HG03520 (cell line): ENCODE data around the gene TRPC4.

Source experiments
- ATAC-seq: cut with Tn5 transposase; IDR thresholded peaks from one replicate; pipeline ENCODE4 v1.9.1; 2021; ENCODE audit warnings: mild to moderate bottlenecking, moderate library complexity; ENCODE audit not compliant: unreplicated experiment

The TRPC4 gene

DNA sequence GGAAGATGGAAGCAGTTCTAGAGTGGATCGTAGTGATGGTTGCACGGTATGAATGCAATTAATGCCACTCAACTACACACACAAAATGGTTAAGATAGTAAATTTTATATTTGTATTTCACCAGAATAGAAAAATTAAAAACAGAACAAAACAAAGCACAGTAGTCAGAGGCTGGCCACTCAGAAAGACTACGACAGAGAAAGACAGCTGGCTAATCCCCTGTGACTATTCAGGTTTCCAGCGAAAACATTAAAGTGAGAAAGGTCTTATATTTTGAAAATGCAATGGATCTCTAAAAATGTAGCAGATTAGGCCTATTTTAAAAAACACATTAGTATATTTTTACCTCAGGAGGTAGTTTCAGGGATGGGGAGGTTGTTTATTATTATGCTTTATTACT is 139.7 kb downstream of the TRPC4 start:
- no peak for ATAC-seq

DNA sequence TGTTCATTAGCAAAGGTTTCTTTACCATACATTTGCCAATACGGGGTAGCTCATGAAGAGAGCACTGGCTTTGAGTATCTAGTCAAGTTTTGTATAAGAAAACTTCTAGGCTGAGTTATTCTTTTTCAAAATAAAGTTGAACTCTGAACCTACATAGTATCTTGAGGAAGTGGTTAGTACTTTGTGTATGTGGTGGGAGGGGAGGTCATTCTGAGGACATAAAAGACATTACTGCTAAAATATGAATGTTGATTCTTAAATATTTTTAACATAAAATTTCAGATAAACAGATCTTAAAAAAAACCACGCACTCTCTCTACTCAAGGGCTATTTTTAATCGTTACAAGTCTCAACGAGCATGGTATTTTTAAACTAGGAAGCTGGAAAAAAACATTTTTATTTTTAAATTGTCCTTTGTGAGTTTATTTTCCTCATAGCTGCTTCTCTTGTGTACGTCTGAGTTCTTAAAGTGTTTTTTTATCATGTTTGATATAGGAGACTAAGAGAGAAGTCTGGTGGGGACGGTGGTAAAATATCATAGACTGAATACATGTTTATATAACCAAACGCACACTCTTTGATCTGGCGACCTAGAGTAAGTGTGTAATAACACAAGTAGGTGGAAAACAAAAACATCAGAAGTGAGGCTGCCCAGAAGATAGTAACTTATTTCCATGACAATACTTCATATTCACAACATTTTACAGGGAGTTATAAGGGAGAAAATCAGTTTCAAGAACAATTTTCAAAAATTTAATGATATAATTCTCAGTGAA is 153.0 kb downstream of the TRPC4 start:
- no peak for ATAC-seq

DNA sequence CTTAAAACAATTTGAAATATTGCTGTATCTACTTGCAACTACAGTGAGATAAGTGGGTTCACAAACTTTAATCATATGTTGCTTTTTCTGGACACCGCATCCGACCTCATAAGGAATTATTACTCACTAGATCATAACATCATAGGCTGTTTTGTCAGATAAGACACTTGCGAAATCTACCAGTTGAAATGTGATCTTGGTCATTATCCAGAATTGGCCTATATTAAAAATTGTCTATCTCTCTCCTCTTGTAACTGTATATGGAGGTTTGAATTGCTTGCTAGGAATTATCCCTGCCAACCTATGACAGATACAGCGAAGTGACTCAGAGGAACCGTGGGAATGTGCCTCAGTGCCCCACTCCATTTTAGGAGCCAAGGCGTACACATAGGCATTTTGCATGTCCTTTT is 154.0 kb downstream of the TRPC4 start:
- ATAC-seq, result no peak

- no peak for ATAC-seq
These were observed 160.3 kb downstream of the TRPC4 start for GRCh38 chr13:37709318-37709717.

GRCh38 chr13:37707739-37708500 is 161.7 kb downstream of the TRPC4 start:
- no peak for ATAC-seq

DNA sequence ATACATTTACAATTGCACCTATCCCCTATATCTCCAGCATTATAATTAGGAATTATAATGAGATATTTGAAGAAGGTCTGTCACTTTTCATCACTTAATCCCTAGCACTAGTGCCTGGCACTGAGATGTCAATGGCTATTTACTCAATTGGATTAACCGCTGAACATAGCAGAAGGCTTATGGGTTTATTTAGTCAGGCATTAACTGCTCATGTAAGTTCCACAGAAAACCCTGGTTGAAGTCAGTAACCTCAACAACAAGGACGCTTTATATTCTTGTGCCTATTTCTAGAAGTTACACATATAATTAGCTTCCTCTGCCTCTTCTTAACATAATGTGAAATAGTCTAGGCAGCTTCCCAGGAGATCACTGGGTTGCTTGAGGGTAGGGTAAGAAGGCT is 163.5 kb downstream of the TRPC4 start:
- no peak for ATAC-seq

DNA sequence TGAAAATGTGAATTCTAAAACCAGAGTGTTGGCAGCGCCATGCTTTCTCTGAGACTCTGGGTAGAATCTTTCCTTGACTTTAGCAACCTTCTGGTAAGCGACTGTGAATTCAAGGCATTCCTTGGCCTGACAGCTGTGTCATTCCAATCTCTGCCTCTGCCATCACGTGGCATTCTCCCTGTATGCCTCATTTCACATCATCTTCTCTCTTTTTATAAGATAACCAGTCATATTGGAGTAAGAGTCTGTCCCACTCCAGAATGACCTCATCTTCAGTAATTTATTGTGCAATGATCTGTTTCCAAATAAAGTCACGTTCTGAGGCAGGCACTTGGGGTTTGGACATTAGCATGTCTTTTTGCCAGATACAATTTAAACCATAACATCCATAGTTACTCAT is 167.6 kb downstream of the TRPC4 start:
- ATAC-seq, result no peak

- ATAC-seq, result no peak
These were observed 168.3 kb downstream of the TRPC4 start for GRCh38 chr13:37701306-37701705.

- no peak for ATAC-seq
These were observed 168.7 kb downstream of the TRPC4 start for GRCh38 chr13:37700887-37701286.

- no peak for ATAC-seq
These were observed 174.4 kb downstream of the TRPC4 start for GRCh38 chr13:37695200-37695599.

DNA sequence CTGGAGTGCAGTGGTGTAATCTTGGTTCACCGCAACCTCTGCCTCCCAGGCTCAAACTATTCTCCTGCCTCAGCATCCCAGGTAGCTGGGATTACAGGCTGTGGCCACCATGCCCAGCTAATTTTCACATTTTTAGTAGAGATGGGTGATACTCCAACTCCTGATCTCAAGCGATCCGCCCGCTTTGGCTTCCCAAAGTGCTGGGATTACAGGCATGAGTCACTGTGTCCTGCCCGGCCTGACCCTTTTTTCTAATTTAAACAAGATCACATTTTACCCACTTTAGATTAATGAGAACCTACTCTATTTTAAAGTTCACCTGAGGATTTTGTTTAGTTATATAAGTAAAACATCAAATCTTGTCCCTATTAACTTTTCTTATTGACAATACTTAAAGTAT is 179.2 kb downstream of the TRPC4 start:
- ATAC-seq, result no peak

GRCh38 chr13:37686501-37686900 is 183.1 kb downstream of the TRPC4 start:
- ATAC-seq, result no peak

GRCh38 chr13:37685206-37685605 is 184.4 kb downstream of the TRPC4 start:
- no peak for ATAC-seq

DNA sequence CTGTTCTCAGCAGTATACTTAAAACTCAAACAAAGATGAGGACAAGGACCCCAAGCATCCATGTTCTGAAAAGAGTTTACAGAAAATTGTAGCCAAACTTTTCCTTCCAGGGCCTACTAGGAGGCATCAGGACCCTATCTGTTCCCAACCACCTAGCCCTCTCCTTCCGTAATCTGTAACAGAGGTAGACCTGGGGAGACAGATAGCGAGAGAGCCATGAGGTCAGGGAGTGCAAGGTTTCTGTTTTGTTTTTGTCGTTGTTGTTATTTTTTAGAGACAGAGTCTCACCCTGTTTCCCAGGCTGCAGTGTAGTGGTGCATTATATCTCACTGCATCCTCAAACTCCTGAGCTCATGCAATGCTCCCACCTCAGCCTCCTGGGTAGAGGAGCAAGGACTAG is 187.1 kb downstream of the TRPC4 start:
- ATAC-seq, result no peak

DNA sequence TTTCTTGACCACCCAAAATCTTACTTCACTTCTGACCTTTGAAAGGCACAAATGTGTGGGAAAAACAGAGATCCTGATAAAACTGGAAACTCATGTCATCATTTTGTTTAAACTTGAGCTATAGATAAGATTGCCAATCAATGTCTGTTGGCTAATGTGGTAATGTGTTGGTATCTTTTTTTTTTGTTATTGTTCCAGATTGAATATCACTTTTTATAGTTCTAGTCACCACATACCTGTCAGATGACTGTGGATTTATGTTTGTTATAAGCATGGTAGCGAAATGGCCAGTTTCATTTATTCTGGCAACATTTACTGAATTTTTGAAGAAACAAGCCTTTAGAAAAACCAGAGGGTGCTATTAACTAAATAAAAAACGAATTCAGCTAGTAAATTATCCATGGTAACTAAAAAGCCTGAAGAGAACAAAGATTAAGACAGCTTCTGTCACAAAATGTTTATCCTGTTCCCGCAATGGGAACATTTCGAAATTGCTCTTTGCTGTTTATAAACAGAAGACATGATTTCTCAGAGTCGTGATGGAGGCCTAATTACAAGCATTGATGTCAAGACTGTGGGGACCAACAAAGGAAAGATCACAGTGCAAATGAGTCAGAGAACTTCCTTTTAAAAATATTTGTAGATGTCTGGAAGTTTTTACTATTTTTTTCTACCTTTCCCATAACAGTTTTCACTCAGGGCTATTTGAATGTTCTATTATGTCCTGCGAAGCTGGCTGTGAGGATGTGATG is 188.1 kb downstream of the TRPC4 start:
- ATAC-seq, result no peak

GRCh38 chr13:37680137-37680536 is 189.4 kb downstream of the TRPC4 start:
- no peak for ATAC-seq

DNA sequence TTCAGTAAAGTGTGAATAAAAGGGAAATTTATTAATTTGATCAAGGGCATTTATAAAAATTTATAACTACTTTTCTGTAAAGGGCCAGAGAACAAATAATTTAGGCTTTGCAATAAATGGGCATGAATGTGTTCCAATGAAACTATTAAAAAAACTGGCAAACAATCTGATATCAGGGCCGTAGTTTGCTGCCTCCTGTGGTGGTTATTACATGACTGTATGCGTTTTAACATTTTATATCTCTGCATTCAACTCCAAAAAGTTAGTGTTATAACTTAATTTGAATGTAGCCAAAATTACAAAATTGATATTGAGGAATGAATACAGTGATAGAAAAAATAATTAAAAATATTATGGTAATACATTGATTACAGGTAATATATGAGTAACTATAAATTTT is 190.5 kb downstream of the TRPC4 start:
- ATAC-seq, result no peak

DNA sequence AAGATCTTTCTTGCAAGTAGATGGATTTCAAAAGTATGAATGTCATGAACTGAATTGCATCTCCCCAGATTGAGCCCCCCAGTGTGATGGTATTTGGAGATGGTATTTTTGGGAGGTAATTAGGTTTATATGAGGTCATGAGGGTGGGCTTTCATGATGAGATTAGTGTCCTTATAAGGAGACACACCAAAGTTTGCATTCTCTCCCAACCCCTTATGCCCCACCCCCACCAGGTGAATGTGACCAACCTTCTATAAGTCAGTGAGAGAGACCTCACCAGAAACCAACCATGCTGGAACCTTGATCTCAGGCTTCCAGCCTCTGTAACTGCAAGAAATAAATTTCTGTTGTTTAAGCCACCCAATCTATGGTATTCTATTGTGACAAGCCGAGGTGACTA is 199.7 kb downstream of the TRPC4 start:
- ATAC-seq, result no peak

DNA sequence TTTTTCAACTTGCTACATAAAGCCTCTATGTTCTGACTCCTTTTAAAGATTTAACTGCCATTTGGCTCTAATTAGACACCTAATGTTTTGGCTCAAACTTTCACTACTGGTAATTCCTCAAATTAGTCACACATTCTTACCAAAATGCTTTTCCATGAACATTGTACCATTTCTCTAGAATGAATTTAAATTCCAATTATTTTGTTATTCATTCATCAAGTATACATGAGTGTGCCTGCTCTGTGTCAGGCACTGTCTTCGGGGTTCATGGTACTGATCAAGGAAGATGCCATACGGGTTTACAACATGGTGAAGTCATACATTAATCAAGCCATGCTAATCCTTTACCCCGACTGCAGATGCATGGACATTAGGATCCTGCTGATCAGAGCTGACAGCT is 201.9 kb downstream of the TRPC4 start:
- ATAC-seq, result no peak

DNA sequence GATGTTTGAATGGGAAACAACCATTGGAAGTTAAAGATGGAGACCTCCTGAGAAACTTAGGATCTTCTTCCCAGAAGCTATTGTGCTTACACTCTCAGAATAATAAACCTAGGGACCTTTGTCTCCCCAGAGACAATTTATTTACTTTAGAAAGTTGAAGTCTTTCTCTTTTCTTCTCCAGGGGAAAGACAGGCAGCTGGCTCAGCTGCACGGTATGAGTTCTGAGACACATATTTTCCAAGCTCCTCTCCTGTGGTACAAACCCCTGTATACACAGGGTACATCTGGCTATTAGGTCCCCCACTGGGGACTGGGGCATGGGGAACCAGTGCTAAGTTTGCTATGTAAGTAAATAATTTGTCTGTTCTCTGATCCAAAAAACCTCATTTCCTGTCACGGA is 203.5 kb downstream of the TRPC4 start:
- ATAC-seq, result no peak

GRCh38 chr13:37665420-37665819 is 204.2 kb downstream of the TRPC4 start:
- ATAC-seq, result no peak

GRCh38 chr13:37663724-37664123 is 205.8 kb downstream of the TRPC4 start:
- no peak for ATAC-seq
